ENCODE results near the gene SCGB1A1. TPM values are rescaled to one million over a fixed set of nuclear protein-coding genes. Genes with fewer than 3 reads are reported as not detected.
A peak's percentile ranks its signal among the peaks of the same experiment; 100 is the strongest.
"Not testable (repeated sequence)": the region's sequence is repeated elsewhere in the genome, so short reads cannot be mapped to it uniquely, and the experiment has no call there.

SCGB1A1 gene
- total and polyA plus RNA-seq, 2 of the 13 experiments (the other 11 are each of a cell fraction or from before 2014, with no cell fraction given) = not detected

GRCh38 chr11:62378459-62379063, 40.3 kb upstream of the SCGB1A1 start:
- H3K4me2 ChIP-seq (ENCODE audit: low read depth, low read length); BruUV-seq (replicated peaks); H4K20me1 ChIP-seq (ENCODE audit: insufficient read depth, low read length); POLR2A ChIA-PET; ATAC-seq; H3K9me3 ChIP-seq (ENCODE audit: low read length); H3K36me3 ChIP-seq (replicated peaks in 1 of 2; ENCODE audit: control insufficient read depth in 1 of 2, insufficient read depth in 2 of 2, low read length in 2 of 2); FAIRE-seq; H3K79me2 ChIP-seq (ENCODE audit: insufficient read depth, low read length); H3K27ac ChIP-seq (ENCODE audit: extremely low read length, insufficient read depth, low read length); H3K27me3 ChIP-seq (ENCODE audit: control insufficient read depth in 1 of 2, insufficient read depth in 2 of 2, low read length in 2 of 2); H3K9ac ChIP-seq (ENCODE audit: insufficient read depth, low read depth, low read length); in situ Hi-C loops (cut with HindIII; ENCODE audit: extremely low pct_ligation_motif_present, low pct_unique_long_range_greater_than_20kb); H3K4me3 ChIP-seq (replicated peaks in 1 of 3; ENCODE audit: insufficient read depth in 1 of 3, low read depth in 2 of 3, low read length in 3 of 3); H2AFZ ChIP-seq (ENCODE audit: low read length): not testable (repeated sequence)
- peak; percentile 38 for DNase-seq (ENCODE audit: low spot score)
- CTCF ChIA-PET (ENCODE audit: low intra/inter-chr PET ratio, low total read pairs) = interaction anchor here (1.1 to 2.0 kb wide), 4 partner anchors 16 to 161 kb away, joined by 3 to 6 read pairs (median 4); no protein-coding TSS in a partner anchor
- H3K4me1 ChIP-seq (ENCODE audit: insufficient read depth, low read length) = peaks cover 25% of the 10 kb centered on the region
- 17% methylated on average over 9 of the region's 9 CpGs for WGBS (ENCODE audit: low lambda C conversion rate)
- TF ChIP-seq CTCF (CRISPR knock-in tag; IDR thresholded peaks at IDR 0.05) = peak; percentile 42
- 0 out of 2 replicates have a peak, but pooled peaks have one; percentile 8 for TF ChIP-seq SMC3 (IDR thresholded peaks at IDR 0.05; ENCODE audit: low read length)
- peak; percentile 52 for TF ChIP-seq STAG1 (CRISPR knock-in tag; IDR thresholded peaks at IDR 0.05)
- intact Hi-C loops (cut with micrococcal nuclease; ENCODE audit: unreplicated experiment) = loop anchor here (1.0 kb wide), 1 partner anchor 38 kb away; no protein-coding TSS in a partner anchor

GRCh38 chr11:62379586-62379985, 39.2 kb upstream of the SCGB1A1 start:
- CTCF ChIA-PET (ENCODE audit: low intra/inter-chr PET ratio, low total read pairs); in situ Hi-C loops (cut with HindIII; ENCODE audit: extremely low pct_ligation_motif_present, low pct_unique_long_range_greater_than_20kb); H3K79me2 ChIP-seq (ENCODE audit: insufficient read depth, low read length); FAIRE-seq; DNase-seq (ENCODE audit: low spot score); ATAC-seq; BruUV-seq (replicated peaks); POLR2A ChIA-PET; H3K36me3 ChIP-seq (replicated peaks in 1 of 2; ENCODE audit: control insufficient read depth in 1 of 2, insufficient read depth in 2 of 2, low read length in 2 of 2); H2AFZ ChIP-seq (ENCODE audit: low read length); H3K27ac ChIP-seq (ENCODE audit: extremely low read length, insufficient read depth, low read length); intact Hi-C loops (cut with micrococcal nuclease; ENCODE audit: unreplicated experiment); H3K27me3 ChIP-seq (ENCODE audit: control insufficient read depth in 1 of 2, insufficient read depth in 2 of 2, low read length in 2 of 2); H3K4me2 ChIP-seq (ENCODE audit: low read depth, low read length); H4K20me1 ChIP-seq (ENCODE audit: insufficient read depth, low read length); H3K9me3 ChIP-seq (ENCODE audit: low read length); H3K9ac ChIP-seq (ENCODE audit: insufficient read depth, low read depth, low read length); H3K4me3 ChIP-seq (replicated peaks in 1 of 3; ENCODE audit: insufficient read depth in 1 of 3, low read depth in 2 of 3, low read length in 3 of 3): not testable (repeated sequence)
- WGBS (ENCODE audit: low lambda C conversion rate) = 15% methylated on average over 2 of the region's 2 CpGs
- H3K4me1 ChIP-seq (ENCODE audit: insufficient read depth, low read length) = peaks cover 25% of the 10 kb centered on the region
